C4-2B (cell line): ENCODE measurements around the gene PDE2A.

Source experiments
- H3K27ac ChIP-seq: fragments of 450-650 bp; 2 replicates; pipeline ENCODE4 v1.5.1; 2017
- CTCF ChIP-seq: fragments of 450-650 bp; conservative IDR thresholded peaks from 2 replicates; pipeline ENCODE4 v1.5.1; 2017; ENCODE audit warnings: mild to moderate bottlenecking
- ZFX ChIP-seq: fragments of 450-650 bp; IDR thresholded peaks from 2 replicates; pipeline ENCODE4 v1.6.1; 2017

Gene PDE2A

DNA sequence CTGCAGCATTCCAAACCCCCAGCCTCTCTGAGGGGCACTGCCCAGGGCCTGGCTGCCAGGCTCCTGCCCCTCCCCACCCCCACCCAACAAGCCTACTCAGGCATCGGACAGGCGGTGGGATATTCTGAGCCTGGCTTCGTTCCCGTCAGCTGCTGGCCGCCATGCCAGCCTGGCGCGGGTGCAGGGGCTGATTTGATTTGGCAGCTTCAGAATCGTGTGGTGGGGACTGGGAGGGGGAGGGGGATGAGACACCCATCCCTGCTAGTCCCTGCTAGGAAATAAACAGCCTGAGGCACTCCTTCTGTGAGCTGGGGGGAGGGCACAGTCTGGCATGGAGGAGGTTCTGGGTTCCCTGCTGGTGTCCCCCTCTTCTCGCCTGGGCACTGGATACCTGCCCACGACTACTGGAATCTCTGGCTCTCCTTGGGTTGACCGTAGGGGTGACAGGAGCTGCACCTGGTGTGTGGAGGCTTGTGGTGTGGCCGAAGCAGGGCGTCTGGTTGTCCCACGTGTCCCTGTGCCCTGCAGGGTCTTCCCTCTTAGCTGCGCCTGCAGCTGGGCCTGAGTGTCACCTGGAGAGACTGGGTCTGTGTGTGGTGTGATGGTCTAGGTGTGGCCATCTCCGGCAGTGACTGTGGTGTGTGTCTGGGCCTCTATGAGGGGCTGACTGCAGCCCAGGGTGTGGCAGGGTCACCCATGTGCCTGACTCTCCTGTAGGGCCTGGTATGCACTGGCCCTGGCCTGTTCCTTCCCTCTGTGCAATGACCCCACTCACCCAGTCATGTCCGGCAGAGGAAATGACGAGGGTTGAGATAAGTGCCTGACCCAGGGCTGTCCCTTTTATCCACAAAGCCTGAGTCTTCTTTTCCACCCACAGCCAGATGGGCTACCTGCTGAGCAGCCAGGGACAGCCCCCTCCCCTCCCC, 42.2 kb downstream of the PDE2A start:
- TF ChIP-seq CTCF (no peak), ZFX (no peak)
- no peak overlapping the region for H3K27ac ChIP-seq

DNA sequence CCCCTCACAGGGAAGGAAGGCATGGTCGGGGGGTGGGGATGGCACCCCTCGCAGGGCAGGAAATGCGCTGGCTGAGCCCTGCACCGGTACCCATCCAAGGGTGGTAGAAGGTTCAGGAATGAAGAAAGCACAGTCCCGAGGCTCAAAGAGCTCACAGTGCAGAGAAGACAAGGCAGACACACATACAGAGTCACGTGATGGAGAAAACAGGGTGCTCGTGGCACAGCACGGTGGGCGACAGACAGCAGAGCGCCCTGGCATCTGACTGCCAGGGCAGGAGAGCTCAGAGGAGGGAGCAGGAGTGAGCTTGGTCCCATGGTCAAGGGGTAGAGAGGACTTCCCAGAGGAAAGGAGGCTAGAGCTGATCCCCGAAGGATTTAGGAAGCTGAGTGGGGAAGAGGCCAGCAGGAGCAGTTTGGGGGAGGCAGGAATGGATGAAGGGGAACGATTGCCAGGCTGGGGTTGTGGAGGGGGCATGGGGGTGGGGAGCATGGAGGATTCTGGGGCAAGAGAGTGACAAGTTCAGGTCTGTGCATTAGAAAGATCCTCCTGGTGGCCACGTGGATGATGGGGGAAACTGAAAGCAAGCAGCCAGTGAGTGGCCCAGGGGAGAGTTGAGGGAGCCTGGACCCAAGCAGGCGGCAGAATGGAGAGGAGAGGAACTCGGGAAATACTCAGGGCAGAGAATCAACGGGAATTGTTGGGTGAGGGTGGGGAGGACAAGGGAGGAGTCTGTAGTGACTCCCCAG, 43.9 kb downstream of the PDE2A start:
- TF ChIP-seq ZFX (no peak), CTCF (no peak)
- no peak overlapping the region for H3K27ac ChIP-seq

DNA sequence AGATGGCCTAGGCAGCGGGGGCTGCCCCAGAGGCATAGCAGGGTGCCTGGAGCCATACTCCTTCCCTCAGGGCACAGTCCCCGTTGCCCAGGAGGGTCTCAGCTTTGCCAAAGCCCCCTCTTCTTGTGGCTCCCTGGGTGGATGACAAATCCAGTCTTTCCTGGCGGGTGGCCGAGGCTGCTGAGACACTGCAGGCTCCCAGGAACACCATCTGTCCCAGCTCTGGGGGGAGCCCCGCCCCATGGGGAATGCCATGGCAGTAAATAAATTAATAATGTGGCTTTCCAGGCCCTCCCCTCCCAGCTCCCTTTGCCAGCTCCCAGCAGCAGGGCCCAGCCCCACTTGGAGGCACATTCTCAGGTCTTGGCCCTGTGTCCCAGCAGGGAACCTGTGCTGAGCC, 45.0 kb downstream of the PDE2A start:
- no peak overlapping the region for H3K27ac ChIP-seq
- TF ChIP-seq ZFX (no peak), CTCF (no peak)

- TF ChIP-seq ZFX (no peak), CTCF (no peak)
- no peak overlapping the region for H3K27ac ChIP-seq
Observed at GRCh38 chr11:72627594-72628281, 46.5 kb downstream of the PDE2A start.

DNA sequence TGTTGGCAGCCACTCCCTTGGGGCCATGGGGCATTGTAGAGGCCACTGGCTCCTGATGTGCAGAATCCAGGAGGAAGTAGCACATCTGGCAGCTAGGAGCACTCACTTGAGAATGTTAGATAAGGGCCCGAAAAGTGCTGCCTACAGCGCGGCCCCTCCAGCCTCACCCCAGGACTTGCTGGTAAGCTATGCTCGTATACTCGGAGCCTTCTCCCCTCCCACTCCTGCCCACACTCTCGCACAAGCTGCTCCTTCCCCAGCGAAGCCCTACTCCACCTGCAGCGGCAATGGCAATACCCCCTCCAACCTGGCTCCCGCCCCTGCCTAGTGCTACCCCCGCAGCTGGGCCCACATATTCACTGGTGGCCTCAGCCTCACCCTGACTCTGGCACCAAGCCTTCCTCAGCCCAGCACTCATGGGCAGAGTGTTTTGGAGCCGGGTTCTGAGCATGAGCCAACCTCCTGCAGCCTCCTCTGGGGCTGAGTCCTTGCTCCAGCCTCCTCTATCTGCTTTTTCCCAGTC, 47.7 kb downstream of the PDE2A start:
- H3K27ac ChIP-seq, result peak overlapping the region; percentile 15; the same call in 1 of the 2 replicates
- TF ChIP-seq CTCF (no peak), ZFX (no peak)

- H3K27ac ChIP-seq, result peak overlapping the region; percentile 15
- peak; percentile 34; the same call in 1 of the 2 replicates for TF ChIP-seq ZFX
- TF ChIP-seq CTCF, result no peak
Observed at GRCh38 chr11:72625691-72626413, 48.4 kb downstream of the PDE2A start.
